Measurements from ENCODE around the gene CD300LB.

CD300LB gene

DNA sequence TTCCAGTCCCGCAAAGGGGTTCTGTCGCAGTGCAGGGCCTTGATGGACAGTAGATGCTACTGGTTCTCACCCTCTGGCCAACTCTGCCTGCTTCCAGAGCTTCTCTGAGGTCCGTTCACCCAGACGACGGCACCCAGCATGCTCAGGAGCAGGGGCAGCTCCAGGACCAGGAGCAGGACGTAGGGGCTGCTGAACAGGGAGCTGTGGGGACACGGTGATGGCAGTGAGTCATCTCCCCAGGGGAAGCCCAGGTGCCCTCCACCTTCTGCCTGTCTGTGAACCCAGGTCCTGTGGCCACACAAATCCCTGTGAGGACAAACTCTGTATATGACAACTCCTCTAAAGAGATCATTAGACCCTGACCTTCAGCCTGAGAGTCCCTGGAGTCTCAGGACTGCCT lies 18.1 kb upstream of the CD300LB start:
- DNase-seq (ENCODE audit: low read depth), result no peak

DNA sequence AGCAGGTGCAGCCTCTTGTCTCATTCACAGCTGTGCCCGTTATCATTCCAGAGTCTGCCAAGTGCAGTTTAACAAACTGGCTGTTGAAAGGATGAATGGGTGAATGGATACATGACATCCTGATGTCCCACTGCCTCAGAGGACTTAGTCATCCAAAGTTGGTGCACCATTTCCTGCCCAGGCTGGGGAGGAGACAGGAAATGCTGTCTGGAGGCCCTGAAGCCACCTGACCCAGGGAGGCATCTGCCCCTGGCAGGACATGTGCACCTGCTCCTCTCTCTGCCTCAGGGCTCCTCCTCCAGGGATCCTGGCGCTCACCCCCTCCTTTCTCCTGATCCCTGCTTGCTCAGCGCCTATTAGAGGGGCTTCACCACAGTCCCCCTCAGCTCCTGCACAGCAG lies 16.5 kb upstream of the CD300LB start:
- no peak for DNase-seq (ENCODE audit: low read depth)

DNA sequence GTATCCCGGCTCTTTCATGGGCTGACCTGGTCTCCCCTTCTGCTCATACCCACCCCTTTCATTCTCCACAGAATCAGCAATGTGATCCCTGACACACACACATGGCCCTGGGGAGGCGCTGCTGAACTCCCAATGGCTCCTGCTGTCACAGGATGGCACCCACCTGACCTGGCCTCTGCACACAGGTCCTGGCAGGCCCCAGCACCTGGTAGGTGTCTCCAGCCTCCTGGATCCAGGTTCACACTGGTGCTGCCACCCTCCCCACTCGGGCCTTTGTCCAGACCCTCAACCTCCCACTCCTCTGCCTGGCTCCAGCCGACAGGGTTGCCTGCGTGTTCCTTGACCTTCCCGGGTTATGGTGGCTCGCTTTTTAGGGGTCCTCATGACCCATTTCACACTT lies 16.0 kb upstream of the CD300LB start:
- DNase-seq (ENCODE audit: low read depth), result no peak

DNA sequence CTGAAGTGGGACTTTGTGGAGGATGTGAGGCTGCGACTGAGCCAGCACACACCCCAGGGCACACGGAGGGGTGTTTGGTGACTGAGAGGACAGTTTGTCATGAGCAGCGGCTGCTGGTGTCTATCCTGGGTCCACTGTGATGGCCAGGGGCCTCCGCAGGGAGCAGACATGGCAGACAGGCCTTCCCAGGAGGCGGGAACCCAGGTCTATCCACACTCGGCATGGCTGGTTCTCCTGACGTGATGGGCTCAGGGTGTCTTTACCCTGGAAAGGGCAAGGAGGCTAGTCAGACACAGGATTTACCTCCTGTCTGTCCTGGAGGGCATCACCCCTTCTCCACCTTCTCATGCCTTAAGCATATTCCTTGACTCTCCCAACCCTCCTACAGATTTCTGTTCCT lies 15.3 kb upstream of the CD300LB start:
- no peak for DNase-seq (ENCODE audit: low read depth)

DNA sequence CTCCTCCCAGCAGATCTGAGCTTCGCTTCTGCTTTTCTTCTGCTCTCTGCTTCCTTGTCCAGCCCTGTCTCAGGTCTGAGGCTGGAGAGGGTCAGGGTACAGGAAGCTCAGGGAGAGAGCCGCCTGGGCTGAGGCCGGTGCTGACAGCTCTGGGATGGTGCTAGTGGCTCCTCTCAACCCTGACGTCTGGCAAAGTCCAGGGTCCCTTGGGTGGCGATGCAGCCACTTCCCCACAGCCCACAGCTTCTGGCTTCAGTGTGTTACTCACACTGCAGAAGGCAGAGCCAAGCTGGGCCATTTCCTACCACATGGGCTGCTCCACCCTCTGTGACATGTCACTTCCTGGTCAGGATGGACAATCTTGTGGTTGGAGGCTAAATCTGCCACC lies 14.6 kb upstream of the CD300LB start, which contains the start of gene CD300C:
CD300C (minus strand) TSS at position 273 of the 388 bp plus-strand sequence. CDS start 333 bp downstream, outside the sequence.
- no peak for DNase-seq (ENCODE audit: low read depth)

DNA sequence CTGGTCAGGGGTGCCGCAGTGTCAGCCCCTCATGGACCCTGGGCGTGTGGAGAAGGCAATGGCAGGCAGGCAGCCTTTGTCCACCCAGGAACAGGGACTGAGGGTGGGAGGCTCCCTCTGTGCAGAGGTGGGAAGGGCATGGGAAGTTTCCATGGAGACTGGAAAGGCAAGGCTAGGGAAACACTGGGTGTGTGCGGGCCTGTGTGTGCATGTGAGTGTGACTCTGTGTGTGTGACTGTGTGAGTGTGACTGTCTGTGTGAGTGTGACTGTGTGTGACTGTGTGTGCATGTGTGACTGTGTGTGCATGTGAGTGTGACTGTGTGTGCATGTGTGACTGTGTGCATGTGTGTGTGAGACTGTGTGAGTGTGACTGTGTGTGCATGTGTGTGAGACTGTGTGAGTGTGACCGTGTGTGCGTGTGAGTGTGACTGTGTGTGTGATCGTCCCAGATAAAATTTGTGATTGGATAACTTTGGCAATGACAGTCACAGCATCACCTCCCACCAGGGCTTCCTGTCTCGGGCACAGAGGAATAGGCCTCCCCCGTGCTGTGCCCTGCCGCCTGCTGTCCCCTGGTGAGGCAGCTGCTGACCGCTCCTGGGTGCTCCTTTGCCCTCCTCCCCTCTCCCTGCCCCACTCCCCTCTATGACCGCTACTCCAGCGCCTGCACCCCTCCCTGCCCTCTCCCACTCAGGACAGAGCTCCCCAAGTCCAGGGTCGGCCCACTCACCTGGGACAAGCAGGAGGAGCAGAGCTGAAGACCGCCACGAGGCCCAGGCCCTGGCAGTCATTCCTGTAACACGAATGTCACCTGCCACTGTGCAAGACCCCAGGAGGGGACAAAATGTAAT lies 13.9 kb upstream of the CD300LB start:
- no peak for DNase-seq (ENCODE audit: low read depth)

DNA sequence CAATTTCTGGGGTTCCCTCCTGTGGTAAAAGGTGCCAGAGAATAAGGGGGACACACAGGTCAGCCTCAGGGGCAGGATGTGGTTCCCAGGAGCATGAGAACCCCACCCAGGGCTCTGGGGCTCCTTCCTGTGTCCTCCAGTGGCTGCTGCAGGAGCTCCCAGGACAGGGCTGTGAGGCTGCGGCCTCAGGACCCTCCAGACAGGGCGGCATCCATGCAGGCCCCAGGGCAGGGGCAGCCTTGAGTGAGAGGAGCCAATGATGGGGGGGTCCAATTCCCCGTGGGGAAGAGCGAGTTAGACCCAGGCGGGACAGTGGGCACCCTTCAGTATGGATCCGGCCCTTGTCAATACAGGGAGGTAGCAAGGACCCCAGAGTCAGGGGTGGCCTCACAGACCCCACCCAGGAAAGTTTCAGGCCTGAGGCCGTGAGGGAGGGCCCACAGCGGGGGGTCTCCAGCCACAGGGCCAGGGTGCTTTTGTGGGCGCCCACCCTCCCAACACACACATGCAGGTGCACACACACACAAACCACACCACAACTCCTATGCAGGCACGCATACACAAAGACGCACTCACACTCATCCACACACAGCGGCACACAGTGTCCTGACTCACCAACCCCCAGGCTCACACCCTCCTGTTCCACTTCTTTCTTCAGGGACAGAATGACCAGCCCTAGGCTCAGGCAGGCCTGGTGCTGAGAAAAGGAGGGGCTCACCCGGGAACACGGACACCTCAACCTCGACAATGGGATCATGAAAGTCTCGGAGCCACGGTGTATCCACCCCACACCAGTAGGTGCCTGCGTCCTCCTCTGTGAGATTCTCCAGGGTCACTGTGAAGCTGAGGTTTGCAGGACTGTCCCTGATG lies 12.9 kb upstream of the CD300LB start:
- DNase-seq (ENCODE audit: low read depth), result no peak

DNA sequence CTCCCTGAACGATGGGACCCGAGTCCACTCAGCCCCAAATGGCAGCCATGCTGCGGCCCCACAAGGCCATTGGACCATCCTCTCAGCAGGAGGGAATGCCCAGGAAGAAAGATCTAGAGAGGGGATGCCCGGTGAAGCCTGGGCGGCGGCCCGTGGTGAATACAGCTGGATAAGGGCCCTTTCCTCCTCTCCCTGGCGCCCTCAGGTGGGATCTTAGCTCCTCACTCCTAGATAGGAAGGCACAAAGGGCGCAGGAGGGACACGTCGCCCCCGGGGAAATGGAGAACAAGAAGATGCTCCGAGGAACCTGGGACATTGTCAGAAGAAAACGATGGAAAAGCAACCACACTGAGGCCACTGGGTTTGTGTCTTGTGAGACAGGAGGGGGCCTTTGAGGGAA lies 12.1 kb upstream of the CD300LB start:
- DNase-seq (ENCODE audit: low read depth), result no peak

DNA sequence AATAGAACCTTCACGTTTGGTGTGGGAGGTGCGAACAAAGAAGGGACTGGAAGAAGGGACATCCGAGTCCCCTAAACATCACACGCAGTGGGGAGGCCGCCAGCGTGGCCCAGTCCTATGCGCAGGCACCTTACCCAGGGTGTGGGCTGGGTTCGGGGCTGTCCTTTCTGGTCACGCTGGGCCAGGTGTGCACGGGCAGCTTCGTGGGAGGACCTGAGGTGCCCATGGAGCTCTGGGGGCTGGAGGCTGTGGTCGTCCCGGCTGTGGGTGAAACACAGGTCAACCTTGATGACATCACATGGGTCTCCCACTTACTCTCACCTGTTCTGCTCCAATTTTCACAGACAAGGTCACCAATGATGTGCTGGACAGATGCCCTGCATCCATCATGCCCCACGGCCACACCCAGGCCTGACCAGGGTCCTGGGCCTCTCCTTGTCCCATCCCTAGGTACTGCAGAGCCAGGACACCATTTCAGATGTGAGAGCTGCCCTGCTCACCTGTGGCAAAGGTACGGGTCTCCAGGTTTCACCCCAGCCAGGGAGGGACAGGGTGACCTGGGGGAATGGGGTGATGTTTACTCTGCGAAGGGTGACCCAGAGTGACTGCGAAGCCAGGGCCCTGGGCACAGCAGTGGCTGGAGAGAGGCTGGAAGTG lies 11.6 kb upstream of the CD300LB start:
- DNase-seq (ENCODE audit: low read depth), result no peak

DNA sequence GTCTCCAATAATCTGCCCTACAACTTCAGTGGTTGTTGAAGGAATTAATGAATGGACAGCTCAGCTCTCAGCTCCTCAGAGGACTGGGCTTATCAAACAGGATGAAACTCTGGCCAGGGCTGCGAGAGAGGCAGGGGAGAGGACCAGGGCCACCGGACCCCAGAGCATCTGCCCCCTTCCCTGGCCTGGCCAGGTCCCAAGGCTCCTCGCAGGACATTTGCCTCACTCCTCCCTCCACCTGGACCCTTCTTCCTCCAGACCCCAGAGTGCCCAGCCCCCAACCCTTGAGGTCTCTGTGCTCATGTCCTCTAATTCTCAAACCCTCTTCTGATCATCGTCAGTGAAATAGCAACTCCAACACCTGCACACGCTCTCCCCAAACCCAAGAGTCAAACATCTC lies 10.9 kb upstream of the CD300LB start:
- DNase-seq (ENCODE audit: low read depth), result no peak

DNA sequence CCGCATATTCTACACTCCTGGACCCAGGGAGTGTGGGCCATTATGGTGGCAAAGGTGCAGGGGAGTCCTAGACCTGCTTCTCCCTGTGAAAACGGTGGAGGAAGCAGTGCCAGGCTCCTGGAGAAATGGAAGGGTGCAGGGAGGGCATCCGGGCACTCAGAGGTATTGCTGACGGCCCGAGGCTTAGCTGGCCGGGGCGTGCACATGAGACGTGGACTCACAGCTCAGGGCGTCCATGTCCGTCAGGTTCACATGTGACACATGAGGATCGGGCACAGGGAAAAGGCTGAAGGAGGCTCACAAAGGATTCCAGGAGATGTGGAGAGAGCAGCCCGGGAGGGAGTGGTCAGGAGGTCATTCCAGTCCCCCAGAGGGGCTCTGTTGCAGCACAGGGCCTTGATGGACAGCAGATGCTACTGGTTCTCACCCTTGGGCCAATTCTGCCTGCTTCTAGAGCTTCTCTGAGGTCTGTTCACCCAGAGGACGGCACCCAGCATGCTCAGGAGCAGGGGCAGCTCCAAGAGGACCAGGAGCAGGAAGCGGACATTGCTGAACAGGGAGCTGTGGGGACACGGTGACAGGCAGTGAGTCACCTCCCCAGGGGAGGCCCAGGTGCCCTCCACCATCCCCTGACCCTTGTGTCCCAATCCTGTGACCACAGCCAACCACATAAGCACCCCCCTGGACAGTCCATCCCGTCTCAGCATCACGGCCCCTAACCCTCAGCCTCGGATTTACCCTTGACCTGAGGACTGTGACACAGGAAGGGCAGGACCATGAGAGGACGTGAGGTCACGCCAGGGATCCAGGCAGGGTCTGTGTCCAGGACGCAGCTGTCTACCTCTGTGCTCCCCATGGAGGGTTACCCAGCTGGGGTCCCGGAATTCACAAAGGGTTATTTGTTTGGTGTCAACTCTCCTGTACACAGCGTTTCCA lies 10.2 kb upstream of the CD300LB start:
- no peak for DNase-seq (ENCODE audit: low read depth)

DNA sequence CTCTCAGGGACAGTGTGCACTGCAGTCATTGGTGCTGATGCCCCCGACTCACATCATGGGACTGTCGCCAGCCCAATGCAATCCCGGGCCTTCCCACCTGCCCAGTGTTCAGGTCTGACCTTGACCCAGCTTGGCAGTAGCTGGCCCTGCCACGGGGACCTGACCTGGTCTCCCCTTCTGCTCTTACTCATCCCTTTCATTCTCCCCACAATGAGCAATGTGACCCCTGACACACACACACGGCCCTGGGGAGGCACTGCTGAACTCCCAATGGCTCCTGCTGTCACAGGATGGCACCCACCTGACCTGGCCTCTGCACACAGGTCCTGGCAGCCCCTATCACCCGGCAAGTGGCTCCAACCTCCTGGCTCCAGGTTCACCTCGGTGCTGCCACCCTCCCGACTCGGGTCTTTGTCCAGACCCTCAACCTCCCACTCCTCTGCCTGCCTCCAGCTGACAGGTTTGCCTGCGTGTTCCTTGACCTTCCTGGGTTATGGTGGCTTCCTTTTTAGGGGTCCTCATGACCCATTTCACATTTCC lies 8.1 kb upstream of the CD300LB start:
- DNase-seq (ENCODE audit: low read depth), result no peak

DNA sequence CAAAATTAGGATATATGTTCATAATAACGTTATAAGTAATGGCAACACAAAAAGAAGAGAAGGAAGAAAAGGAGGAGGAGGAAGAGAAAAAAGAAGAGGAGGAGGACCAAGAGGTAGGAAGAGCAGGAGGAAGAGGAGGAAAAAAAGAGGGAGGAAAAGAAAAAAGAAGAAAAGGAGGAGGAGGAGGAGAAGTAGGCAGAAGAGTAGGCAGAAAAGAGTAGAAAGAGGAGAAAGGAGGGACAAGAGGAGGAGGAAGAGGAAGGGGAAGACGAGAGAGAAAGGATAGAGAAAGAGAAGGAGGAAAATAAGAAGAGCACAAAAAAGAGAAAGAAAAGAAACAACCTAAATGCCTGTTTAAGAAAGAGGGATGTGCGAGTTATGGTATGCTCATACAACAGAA lies 5.6 kb upstream of the CD300LB start:
- no peak for DNase-seq (ENCODE audit: low read depth)

DNA sequence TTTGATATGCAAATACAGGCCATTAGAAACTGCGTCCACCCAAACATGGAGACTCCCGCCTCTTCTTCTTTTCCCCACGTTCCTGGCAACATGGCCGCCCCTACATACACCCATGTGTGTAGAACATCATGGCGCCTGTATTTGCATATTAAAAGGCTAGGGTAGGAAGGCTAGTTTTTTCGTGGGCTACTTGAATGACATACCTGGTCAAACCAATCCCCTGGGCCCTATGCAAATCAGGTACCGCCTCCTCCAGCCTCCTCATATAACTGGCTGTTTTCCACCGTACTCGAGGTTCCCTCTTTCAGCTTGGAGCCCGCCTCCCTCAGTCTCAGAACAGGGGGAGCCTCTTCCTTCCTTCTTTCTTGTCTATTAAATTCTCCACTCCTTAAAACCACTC lies 840 bp upstream of the CD300LB start:
- no peak for DNase-seq (ENCODE audit: low read depth)

DNA sequence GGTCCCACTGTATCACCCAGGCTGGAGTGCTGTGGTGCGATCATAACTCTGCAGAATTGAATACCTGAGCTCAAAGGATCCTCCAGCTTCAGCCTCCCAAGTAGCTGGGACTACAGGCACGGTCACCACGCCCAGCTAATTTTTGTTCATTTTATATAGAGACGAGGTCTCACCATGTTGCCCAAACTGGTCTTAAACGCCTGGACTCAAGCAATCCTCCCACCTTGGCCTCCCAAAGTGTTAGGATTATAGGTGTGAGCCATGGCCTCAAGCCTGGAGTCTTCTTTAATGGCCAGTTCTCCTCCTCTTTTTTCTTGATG lies 484 bp downstream of the CD300LB start:
- no peak for DNase-seq (ENCODE audit: low read depth)

DNA sequence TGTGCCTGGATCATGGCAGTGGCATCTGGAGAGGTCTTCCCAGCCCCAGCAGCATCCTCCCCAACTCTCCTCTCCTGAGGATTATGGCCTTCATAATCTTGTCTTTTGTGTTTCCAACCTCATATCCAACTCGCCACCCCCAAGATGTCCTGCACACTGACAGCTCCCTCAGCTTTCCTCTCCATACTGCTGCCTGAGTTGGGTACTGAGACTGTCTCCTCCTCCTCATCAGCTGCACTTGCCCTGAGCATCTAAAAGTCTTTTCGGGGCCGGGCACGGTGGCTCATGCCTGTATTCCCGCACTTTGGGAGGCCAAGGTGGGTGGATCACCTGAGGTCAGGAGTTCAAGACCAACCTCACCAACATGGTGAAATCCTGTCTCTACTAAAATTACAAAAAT lies 2.0 kb downstream of the CD300LB start:
- DNase-seq (ENCODE audit: low read depth), result no peak

DNA sequence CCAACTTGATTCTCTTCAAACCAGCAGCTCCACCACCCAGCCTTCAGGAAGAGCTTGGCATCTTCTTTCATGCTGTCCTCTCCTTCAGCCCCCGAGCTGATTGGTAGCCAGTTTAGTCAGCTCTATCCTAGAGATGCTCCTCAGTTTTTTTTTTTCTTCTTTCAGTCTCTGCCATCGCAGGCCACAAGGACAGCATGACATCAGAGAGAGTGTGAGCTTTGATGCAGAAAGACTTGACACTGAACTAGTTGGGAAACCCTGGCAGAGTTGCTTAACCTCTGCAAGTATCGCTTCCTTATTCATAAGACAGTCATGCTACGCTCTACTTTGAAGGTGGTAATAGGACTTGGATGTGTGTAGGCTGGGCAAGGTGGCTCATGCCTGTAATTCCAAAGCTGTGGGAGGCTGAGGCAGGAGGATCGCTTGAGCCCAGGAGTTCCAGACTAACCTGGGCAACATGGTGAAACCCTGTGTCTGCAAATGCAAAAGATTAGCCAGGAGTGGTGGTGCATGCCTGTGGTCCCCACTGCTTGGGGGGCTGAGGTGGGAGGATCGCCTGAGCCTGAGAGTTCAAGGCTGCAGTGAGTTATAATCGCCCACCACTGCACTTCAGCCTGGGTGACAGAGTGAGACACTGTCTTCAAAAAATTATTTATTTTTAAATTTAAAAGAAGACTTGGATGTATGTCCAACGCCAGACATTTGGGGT lies 2.6 kb downstream of the CD300LB start:
- no peak for DNase-seq (ENCODE audit: low read depth)

DNA sequence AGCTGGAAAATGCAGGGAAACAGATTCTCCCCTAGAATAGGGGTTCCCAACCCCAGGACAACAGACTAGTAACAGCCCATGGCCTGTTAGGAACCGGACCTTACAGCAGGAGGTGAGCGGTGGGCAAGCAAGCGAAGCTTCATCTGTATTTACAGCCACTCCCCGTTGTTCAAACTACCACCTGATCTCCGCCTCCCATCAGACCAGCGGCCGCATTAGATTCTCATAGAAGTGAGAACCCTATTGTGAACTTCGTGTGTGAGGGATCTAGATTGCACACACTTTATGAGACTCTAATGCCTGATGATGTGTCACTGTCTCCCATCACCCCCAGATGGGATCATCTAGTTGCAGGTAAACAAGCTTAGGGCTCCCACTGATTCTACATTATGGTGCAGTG lies 3.5 kb downstream of the CD300LB start:
- DNase-seq (ENCODE audit: low read depth), result no peak

DNA sequence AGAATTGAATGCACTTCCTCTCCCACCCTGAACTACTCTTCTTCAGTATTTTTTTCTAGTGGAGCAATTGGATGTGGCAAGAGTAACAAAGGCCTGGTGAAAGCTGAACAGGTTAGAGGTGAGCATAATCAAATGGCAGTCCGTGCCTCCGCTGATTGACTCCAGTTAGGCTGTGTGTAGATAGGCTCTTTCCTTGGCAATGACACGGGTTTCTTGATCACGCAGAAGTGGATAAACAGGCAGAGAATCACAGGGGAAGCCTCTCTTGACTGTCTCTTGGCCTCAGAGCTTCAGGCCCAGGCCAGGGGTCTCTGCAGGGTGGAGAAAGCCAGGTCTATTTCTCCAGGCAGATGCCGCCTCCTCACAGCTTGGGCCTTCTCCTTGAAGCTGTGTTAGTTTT lies 4.2 kb downstream of the CD300LB start:
- DNase-seq (ENCODE audit: low read depth), result no peak

DNA sequence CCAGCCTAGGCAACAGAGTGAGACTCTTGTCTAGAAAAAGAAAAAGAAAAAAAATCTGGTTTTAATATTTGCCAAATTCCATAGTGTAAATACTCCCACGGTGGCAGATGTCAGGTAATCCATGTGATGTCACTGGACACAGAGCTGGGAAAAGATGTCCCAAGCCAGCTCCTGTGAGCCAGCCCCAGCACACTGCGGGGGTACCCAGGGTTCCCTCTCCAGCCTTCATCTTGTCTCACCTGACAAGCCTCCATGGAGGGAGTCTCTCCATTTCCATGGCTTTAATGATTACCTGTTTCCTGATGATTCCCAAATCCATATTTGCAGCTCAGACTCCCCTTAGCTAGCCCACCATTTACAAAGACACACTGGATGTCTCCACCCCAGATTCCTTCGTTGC lies 4.6 kb downstream of the CD300LB start:
- DNase-seq (ENCODE audit: low read depth), result no peak

DNA sequence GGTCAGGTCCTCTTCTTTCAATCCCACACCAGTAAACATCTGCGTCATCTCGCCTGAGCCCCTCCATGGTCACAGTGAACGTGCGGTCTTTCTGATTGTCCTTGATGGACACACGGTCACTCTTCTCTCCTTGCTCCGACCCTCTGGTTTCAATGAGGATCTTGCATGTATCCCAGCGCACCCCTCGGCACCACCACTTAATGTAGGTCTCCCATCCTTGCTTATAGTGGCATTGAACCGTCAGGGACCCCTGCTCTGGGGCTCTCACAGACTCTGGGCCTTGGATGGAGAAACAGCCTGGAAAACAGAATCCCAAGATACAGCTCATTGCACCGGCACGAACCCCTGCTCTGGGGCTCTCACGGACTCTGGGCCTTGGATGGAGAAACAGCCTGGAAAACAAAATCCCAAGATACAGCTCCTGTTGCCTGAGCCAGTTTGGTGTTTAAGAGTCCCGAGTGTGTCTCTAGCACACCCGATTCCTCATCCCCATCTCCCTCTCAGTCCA lies 5.4 kb downstream of the CD300LB start:
- DNase-seq (ENCODE audit: low read depth), result no peak
